AG09309 (cell line): ENCODE results near the gene ARHGAP25.

Source experiments
- DNase-seq: peaks from one replicate; pipeline ENCODE4 v3.0.0-alpha.2; 2010; ENCODE audit warnings: low read depth
- H3K4me3 ChIP-seq: 2 replicates; pipeline ENCODE4 v1.5.1; 2011; ENCODE audit warnings: mild to moderate bottlenecking, low read depth, low read length, moderate library complexity; ENCODE audit not compliant: control insufficient read depth
- TF ChIP-seq, protein P1 (sequence below): IDR thresholded peaks from 2 replicates; pipeline ENCODE4 v1.5.1; 2011; ENCODE audit warnings: mild to moderate bottlenecking, low read depth, low read length, inconsistent platforms; ENCODE audit not compliant: insufficient read depth, control insufficient read depth; ENCODE audit errors: missing control alignments

Gene ARHGAP25

GRCh38 chr2:68747413-68747812, 12.8 kb downstream of the ARHGAP25 start:
- no peak for DNase-seq
- TF ChIP-seq, protein P1, sequence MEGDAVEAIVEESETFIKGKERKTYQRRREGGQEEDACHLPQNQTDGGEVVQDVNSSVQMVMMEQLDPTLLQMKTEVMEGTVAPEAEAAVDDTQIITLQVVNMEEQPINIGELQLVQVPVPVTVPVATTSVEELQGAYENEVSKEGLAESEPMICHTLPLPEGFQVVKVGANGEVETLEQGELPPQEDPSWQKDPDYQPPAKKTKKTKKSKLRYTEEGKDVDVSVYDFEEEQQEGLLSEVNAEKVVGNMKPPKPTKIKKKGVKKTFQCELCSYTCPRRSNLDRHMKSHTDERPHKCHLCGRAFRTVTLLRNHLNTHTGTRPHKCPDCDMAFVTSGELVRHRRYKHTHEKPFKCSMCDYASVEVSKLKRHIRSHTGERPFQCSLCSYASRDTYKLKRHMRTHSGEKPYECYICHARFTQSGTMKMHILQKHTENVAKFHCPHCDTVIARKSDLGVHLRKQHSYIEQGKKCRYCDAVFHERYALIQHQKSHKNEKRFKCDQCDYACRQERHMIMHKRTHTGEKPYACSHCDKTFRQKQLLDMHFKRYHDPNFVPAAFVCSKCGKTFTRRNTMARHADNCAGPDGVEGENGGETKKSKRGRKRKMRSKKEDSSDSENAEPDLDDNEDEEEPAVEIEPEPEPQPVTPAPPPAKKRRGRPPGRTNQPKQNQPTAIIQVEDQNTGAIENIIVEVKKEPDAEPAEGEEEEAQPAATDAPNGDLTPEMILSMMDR, result no peak
- H3K4me3 ChIP-seq, result no peak overlapping the region

DNA sequence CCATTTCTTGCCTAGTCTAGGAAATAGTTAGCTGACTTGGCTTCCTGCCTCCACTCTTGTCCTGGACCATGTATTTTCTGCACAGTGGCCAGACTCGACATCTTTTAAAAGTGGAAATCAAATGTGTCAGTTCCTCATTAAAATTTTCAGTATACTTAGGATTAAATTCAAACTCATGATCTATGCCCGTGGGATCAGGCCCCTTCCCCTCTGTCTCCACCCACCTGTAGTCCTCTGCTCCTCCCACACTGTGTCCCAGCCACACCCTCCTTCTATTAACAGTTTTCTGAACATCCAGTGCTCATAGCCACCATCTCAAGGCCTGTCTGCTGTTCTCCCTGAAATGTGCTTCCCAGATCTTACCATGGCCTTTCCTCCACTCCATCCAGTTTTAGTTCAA, 13.3 kb downstream of the ARHGAP25 start:
- H3K4me3 ChIP-seq, result no peak overlapping the region
- no peak for DNase-seq
- TF ChIP-seq, protein P1, result no peak

DNA sequence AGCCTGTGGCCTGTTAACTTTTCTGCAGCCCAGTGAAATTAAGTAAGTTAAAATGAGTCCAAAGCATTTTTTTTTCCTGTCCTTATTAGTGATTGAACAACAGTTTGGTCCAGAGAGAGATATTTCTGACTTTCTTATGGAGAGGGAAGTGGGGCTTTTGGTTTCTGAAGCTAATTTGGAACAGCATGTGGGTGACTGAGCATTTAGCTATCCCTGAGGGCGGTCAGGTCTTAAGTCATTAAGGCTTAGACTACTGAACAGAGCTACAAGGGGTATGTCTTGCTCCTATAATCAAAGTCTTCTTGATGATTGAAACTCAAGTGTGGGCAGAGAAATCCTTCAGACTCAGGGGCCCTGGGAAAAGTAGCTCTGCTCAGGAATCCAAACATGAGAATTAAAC, 14.0 kb downstream of the ARHGAP25 start:
- no peak for DNase-seq
- H3K4me3 ChIP-seq, result no peak overlapping the region
- TF ChIP-seq, protein P1, result no peak

- DNase-seq, result no peak
- no peak overlapping the region for H3K4me3 ChIP-seq
- TF ChIP-seq, protein P1, result no peak
These were observed 14.7 kb downstream of the ARHGAP25 start for GRCh38 chr2:68749345-68749744.

GRCh38 chr2:68750592-68751396, 16.2 kb downstream of the ARHGAP25 start:
- no peak overlapping the region for H3K4me3 ChIP-seq
- DNase-seq, result no peak
- TF ChIP-seq, protein P1, result no peak

GRCh38 chr2:68751397-68752339, 17.1 kb downstream of the ARHGAP25 start:
- peak; percentile 53 for DNase-seq
- H3K4me3 ChIP-seq, result no peak overlapping the region
- TF ChIP-seq, protein P1, result peak; percentile 90
